B cell (primary cell): ENCODE measurements around the gene BBC3.

Source experiments
- EZH2 ChIP-seq: IDR thresholded peaks from 2 replicates; pipeline ENCODE4 v1.6.1; 2012; ENCODE audit warnings: borderline replicate concordance, low read depth, mild to moderate bottlenecking, moderate library complexity, low read length; ENCODE audit not compliant: insufficient read depth, poor library complexity, severe bottlenecking
- TF ChIP-seq, protein P1 (sequence below): fragments of 200-600 bp; IDR thresholded peaks from one replicate; pipeline ENCODE4 v1.8.0; 2022; ENCODE audit warnings: antibody characterized with exemption, mild to moderate bottlenecking

DNA sequence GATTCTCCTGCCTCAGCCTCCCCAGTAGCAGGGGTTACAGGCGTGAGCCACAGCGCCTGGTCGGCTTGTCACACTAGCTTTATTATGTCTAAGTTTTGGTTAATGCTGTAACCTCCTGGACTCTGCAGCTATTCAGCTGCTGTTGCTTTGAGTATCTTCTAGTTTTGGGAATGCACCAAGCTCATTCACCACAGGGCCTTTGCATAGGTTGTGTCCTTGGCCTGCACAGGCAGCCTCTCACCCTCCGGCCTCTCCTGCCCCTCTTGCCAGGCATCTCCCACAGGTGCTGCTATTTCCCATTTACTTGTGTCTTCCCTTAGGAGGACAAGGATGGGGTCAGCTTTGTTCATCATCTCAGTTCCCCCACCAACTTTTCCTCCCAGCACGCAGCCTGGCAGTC lies 23.0 kb upstream of the BBC3 start:
- TF ChIP-seq, protein P1, sequence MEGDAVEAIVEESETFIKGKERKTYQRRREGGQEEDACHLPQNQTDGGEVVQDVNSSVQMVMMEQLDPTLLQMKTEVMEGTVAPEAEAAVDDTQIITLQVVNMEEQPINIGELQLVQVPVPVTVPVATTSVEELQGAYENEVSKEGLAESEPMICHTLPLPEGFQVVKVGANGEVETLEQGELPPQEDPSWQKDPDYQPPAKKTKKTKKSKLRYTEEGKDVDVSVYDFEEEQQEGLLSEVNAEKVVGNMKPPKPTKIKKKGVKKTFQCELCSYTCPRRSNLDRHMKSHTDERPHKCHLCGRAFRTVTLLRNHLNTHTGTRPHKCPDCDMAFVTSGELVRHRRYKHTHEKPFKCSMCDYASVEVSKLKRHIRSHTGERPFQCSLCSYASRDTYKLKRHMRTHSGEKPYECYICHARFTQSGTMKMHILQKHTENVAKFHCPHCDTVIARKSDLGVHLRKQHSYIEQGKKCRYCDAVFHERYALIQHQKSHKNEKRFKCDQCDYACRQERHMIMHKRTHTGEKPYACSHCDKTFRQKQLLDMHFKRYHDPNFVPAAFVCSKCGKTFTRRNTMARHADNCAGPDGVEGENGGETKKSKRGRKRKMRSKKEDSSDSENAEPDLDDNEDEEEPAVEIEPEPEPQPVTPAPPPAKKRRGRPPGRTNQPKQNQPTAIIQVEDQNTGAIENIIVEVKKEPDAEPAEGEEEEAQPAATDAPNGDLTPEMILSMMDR, result no peak
- no peak for TF ChIP-seq EZH2
